ENCODE results near the gene ACBD6. TPM values are rescaled to one million over a fixed set of nuclear protein-coding genes. Genes with fewer than 3 reads are reported as not detected.

ACBD6 gene
- total RNA-seq, 4 donors from 2014 or later: 33.3 to 44.0 (median 42.6) TPM

- intact Hi-C loops (cut with DNase I): no loop called here
- 86% methylated on average over 7 of the region's 7 CpGs for WGBS
- H3K27ac ChIP-seq (replicated peaks in 1 of 4): no peak overlapping the region
- no peaks in the 10 kb centered on the region for H3K27me3 ChIP-seq
- H3K4me3 ChIP-seq: no peak overlapping the region
- TF ChIP-seq POLR2AphosphoS5 (IDR thresholded peaks at IDR 0.05) (no peak), EP300 (IDR thresholded peaks at IDR 0.05) (no peak)
- TF ChIP-seq, protein P1, sequence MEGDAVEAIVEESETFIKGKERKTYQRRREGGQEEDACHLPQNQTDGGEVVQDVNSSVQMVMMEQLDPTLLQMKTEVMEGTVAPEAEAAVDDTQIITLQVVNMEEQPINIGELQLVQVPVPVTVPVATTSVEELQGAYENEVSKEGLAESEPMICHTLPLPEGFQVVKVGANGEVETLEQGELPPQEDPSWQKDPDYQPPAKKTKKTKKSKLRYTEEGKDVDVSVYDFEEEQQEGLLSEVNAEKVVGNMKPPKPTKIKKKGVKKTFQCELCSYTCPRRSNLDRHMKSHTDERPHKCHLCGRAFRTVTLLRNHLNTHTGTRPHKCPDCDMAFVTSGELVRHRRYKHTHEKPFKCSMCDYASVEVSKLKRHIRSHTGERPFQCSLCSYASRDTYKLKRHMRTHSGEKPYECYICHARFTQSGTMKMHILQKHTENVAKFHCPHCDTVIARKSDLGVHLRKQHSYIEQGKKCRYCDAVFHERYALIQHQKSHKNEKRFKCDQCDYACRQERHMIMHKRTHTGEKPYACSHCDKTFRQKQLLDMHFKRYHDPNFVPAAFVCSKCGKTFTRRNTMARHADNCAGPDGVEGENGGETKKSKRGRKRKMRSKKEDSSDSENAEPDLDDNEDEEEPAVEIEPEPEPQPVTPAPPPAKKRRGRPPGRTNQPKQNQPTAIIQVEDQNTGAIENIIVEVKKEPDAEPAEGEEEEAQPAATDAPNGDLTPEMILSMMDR (IDR thresholded peaks at IDR 0.05): no peak
- H3K4me1 ChIP-seq: no peaks in the 10 kb centered on the region
- no peaks in the 10 kb centered on the region for H3K9me3 ChIP-seq
- DNase-seq (ENCODE audit: extremely low spot score): no peak
- no peaks in the 10 kb centered on the region for H3K36me3 ChIP-seq
Observed at GRCh38 chr1:180299479-180300221, 202.7 kb downstream of the ACBD6 start.

GRCh38 chr1:180295999-180296398 is 206.4 kb downstream of the ACBD6 start:
- no peaks in the 10 kb centered on the region for H3K27me3 ChIP-seq
- H3K4me1 ChIP-seq: no peaks in the 10 kb centered on the region
- 100% methylated on average over 1 of the region's 1 CpG for WGBS
- intact Hi-C loops (cut with DNase I): no loop called here
- DNase-seq (ENCODE audit: extremely low spot score): no peak
- no peak overlapping the region for H3K4me3 ChIP-seq
- H3K36me3 ChIP-seq: no peaks in the 10 kb centered on the region
- H3K9me3 ChIP-seq: no peaks in the 10 kb centered on the region
- H3K27ac ChIP-seq (replicated peaks in 1 of 4): no peak overlapping the region
- TF ChIP-seq POLR2AphosphoS5 (IDR thresholded peaks at IDR 0.05): no peak
- no peak for TF ChIP-seq EP300 (IDR thresholded peaks at IDR 0.05)
- no peak for TF ChIP-seq POLR2A (IDR thresholded peaks at IDR 0.05; ENCODE audit: low read depth)
- TF ChIP-seq, protein P1 (IDR thresholded peaks at IDR 0.05): no peak

DNA sequence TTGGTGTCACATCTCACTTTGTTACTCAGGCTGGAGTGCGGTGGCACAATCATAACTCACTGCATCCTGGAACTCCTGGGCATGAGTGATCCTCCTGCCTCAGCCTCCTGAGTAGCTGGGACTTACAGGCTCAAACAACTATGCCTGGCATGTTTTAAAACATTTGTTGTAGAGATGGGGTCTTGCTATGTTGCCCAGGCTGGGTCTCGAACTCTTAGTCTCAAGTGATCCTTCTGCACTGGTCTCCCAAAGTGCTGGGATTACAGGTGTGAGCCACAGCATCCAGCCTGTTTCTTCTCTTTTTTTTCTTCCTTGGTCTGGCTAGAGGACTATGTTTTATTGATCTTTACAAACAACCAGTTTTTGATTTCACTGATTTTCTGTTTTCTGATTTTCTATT is 207.7 kb downstream of the ACBD6 start:
- WGBS: 94% methylated on average over 2 of the region's 2 CpGs
- no peaks in the 10 kb centered on the region for H3K27me3 ChIP-seq
- no peaks in the 10 kb centered on the region for H3K36me3 ChIP-seq
- H3K9me3 ChIP-seq: no peaks in the 10 kb centered on the region
- no peaks in the 10 kb centered on the region for H3K4me1 ChIP-seq
- TF ChIP-seq, protein P1 (IDR thresholded peaks at IDR 0.05): no peak
- TF ChIP-seq EP300 (IDR thresholded peaks at IDR 0.05) (no peak), POLR2AphosphoS5 (IDR thresholded peaks at IDR 0.05) (no peak), POLR2A (IDR thresholded peaks at IDR 0.05; ENCODE audit: low read depth) (no peak)
- no peak overlapping the region for H3K4me3 ChIP-seq
- intact Hi-C loops (cut with DNase I): no loop called here
- DNase-seq (ENCODE audit: extremely low spot score): no peak
- H3K27ac ChIP-seq (replicated peaks in 1 of 4): no peak overlapping the region

- 84% methylated on average over 1 of the region's 1 CpG for WGBS
- Histone ChIP-seq H3K27ac (replicated peaks in 1 of 4) (no peak overlapping the region), H3K4me1 (peaks cover 0 to 4% (median 0%) of the 10 kb centered on the region in 4 donors), H3K9me3 (no peaks in the 10 kb centered on the region), H3K4me3 (no peak overlapping the region), H3K27me3 (no peaks in the 10 kb centered on the region), H3K36me3 (peaks cover 0 to 7% (median 3%) of the 10 kb centered on the region in 4 donors)
- DNase-seq (ENCODE audit: extremely low spot score): no peak
- TF ChIP-seq POLR2A (IDR thresholded peaks at IDR 0.05; ENCODE audit: low read depth) (no peak), EP300 (IDR thresholded peaks at IDR 0.05) (no peak), POLR2AphosphoS5 (IDR thresholded peaks at IDR 0.05) (no peak)
- TF ChIP-seq, protein P1 (IDR thresholded peaks at IDR 0.05): no peak
- intact Hi-C loops (cut with DNase I): no loop called here
Observed at GRCh38 chr1:180291004-180291403, 211.4 kb downstream of the ACBD6 start.
